Measurements from ENCODE around the gene USH2A. TPM values are rescaled to one million over a fixed set of nuclear protein-coding genes. Genes with fewer than 3 reads are reported as not detected.
A peak's percentile ranks its signal among the peaks of the same experiment; 100 is the strongest.

USH2A gene
- total RNA-seq, 1 donor from 2014 or later, result not detected

- no peak for ATAC-seq
Measured at GRCh38 chr1:215679231-215679630, 744.0 kb downstream of the USH2A start.

DNA sequence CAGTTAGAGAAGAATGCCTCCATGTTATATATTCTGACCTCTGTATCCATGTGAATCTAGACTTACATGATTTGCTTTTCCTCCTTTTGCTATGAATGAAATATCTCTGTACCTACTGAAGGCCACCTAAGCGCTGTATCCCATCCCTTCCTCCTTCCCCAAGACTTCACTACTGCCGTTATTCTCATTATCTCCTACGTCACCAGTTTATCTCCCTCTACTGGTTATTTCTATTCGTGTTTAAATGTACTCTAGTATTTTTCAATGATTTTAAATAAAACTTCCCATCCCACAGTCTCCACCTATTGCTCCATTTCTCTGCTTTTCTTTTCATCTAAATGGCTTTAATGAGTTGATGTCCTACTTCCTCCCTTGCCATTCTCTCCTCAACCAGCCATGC is 746.1 kb downstream of the USH2A start:
- ATAC-seq, result no peak

DNA sequence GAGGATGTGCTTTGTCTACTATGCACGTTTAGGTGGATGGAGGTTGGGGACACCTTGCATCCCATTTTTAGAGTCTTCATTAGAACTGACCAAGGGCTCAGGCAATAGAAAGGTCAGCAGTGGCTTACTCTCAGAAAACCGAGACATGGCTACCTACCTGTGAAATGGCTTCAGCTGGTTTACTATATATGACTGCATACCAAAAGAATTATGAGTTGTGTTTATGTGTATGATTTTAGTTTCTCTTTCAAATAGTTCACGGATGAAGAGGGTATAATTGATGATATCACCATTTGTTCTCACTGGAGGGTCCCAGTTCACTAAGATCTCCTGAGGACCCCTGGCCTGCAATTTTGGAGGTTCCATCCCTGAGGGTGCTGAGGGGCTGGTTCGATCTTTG is 749.3 kb downstream of the USH2A start:
- ATAC-seq, result no peak

GRCh38 chr1:215672482-215672881 is 750.8 kb downstream of the USH2A start:
- ATAC-seq, result no peak

DNA sequence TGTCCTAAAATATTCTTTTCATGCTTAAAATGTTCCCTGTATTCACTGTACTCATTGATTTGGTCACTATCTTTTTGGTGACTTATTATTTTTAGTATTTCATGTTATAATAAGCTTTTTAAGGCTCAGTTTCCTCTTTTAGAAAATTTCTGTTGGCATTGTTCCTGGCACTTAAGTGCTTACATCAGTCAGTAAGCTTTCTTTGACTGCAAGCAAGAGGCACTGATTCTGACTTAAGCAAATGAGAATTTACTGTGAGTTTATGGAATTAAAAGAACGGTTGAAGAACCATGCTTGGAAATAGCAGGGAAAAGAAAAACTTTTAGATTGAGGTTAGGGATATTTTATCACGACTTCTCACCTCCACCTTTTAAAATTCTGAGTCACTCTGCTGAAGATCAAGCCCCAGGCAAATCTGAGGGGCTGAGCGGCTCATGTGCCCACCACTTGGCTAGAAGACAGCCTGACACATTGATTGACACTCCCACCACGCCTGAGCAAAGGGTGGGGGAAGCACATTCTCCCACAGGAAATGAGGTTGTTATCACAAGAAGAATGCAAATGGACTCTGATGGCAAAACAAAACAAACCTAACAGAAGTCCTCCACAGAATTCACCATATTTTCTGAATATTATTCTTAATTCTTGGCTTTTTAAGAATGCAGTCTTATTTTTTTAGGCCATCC is 753.3 kb downstream of the USH2A start:
- no peak for ATAC-seq

- ATAC-seq, result no peak
Measured at GRCh38 chr1:215667761-215668160, 755.5 kb downstream of the USH2A start.

GRCh38 chr1:215665215-215665614 is 758.0 kb downstream of the USH2A start:
- ATAC-seq, result no peak

DNA sequence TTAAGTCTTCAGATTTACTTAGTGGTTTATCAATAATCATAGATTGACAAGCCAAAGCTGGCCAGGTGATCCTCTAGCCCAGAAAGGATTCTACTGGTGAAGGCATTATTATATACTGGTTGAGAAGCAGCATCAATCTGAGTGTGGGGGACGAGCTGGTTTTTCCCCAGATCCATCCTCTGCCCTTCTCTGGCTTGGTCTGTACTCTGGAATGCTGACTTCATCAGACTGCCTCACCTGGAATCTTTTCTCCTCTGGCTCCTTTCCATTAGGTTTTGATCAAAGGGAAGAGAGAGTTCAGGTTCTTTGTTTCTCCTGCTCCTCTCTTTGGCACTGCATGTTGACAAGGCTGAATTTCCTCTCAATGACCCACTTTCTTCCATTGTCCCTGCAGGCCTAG is 762.2 kb downstream of the USH2A start:
- no peak for ATAC-seq

DNA sequence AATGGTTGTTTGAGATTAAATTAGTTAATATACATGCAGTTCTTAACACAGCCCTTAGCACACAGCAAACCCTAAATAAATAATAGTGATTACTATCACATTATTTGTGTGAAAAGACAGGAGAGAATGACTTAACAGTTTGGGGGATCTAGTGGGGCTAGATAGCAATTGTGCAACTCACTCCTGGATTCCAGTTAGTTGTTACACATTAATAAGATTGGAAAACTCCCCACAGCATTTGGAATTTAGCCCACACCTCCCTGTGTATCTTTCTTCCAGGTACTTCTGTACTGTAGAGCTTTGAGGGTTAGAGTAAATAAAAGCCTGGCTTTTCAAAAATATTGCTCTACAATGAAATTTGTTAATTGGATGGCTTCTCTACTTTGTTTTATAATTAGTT is 763.0 kb downstream of the USH2A start:
- no peak for ATAC-seq

DNA sequence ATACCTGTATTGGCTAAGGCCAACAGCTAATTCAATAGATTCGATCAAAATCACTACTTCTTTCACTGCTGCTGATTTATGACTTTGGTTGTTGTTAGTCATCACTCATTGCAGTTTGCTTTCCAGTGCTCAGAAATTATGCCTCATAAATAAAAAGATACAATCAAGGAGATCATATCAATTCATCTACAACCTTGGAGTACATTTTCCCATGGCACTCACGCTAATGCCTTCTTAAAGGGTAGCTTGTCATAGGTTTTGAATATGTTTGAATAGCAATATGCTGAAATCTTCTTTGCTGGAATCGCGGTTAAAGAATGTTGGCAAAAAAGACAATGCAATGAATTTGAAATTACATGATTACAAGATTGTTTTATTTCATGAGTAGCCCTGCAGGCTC is 766.2 kb downstream of the USH2A start:
- ATAC-seq, result no peak

- ATAC-seq, result no peak
Measured at GRCh38 chr1:215652371-215652770, 770.9 kb downstream of the USH2A start.

GRCh38 chr1:215651867-215652266 is 771.4 kb downstream of the USH2A start:
- ATAC-seq, result no peak

GRCh38 chr1:215650446-215651149 is 772.6 kb downstream of the USH2A start:
- ATAC-seq, result no peak

DNA sequence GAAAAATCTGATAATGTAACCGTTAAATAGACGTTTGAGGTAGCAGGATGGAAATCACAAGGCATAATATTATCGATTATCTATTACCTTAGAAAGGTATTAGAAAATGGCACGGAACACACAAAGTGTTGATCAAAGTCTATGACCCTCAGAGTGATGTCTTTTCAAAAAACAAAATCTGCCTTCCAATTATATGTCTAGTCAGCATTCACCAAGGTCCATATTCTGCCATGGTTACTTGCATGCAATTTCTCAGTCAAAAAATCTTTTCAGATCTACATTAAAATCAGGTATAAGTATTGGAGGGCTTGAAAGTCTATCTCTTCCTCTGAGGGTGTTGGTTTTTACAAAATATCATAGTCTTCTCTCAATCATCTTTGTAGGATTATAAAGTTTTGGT is 774.3 kb downstream of the USH2A start:
- ATAC-seq, result no peak

DNA sequence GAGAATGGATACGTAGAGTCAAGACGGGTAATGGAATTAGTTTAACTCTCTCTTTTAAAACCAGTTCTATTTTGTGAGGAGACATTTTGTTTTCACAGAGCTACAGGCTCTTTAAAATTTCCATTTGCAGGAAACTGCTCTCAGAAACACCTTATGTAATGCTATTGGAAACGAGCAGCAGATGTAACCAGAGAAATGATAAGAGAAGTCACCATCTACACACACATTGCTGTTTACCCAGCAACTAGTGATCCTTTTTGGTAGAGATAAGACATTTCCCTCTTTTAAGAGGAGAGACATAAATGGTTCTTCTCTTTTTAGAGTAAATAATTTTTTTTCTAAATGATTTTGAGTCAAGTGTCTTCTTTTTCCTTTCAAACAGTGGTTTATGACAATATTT is 775.5 kb downstream of the USH2A start:
- ATAC-seq, result no peak

DNA sequence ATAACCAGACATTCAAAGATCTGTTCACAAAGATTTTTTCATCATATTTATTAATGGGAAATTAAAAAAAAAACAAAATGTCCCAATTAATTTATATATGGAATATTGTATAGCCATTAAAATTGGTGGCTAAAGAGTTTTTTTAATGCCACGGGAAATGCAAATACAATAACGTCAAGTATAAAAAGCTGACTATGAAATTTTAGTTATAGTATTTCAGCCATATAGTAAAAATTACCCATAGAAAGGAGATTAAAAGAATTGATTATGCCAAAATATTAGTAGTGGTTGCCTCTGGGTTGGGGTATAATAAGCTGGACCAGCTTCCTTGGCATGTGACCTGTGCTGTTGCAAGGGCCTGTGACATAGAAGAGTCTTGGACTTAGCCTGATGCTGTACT is 777.4 kb downstream of the USH2A start:
- no peak for ATAC-seq

- no peak for ATAC-seq
Measured at GRCh38 chr1:215645182-215645581, 778.1 kb downstream of the USH2A start.

- ATAC-seq, result no peak
Measured at GRCh38 chr1:215643592-215644321, 779.5 kb downstream of the USH2A start.

GRCh38 chr1:215640429-215641148 is 782.7 kb downstream of the USH2A start:
- ATAC-seq, result no peak

GRCh38 chr1:215637041-215637573 is 786.1 kb downstream of the USH2A start:
- ATAC-seq, result peak; percentile 77

- peak; percentile 44 for ATAC-seq
Measured at GRCh38 chr1:215636258-215636965, 786.8 kb downstream of the USH2A start.

GRCh38 chr1:215635827-215636226 is 787.4 kb downstream of the USH2A start:
- peak; percentile 36 for ATAC-seq
